Measurements from ENCODE around the gene GRIA4.

GRIA4 gene

GRCh38 chr11:105789579-105790420 is 179.9 kb downstream of the GRIA4 start:
- in situ Hi-C loops (cut with HindIII; ENCODE audit: low pct_unique_long_range_greater_than_20kb, low sequenced_read_pairs): no loop called here
- no peak for TF ChIP-seq JUND (IDR thresholded peaks at IDR 0.05; ENCODE audit: low read depth)
- DNase-seq (ENCODE audit: low read depth in 1 of 2, low spot score in 1 of 2): no peak

- in situ Hi-C loops (cut with HindIII; ENCODE audit: low pct_unique_long_range_greater_than_20kb, low sequenced_read_pairs): no loop called here
- TF ChIP-seq JUND (IDR thresholded peaks at IDR 0.05; ENCODE audit: low read depth): no peak
- no peak for DNase-seq (ENCODE audit: low read depth in 1 of 2, low spot score in 1 of 2)
Measured at GRCh38 chr11:105790840-105791239, 181.0 kb downstream of the GRIA4 start.

- TF ChIP-seq JUND (IDR thresholded peaks at IDR 0.05; ENCODE audit: low read depth): no peak
- no peak for DNase-seq (ENCODE audit: low read depth in 1 of 2, low spot score in 1 of 2)
- in situ Hi-C loops (cut with HindIII; ENCODE audit: low pct_unique_long_range_greater_than_20kb, low sequenced_read_pairs): no loop called here
Measured at GRCh38 chr11:105793092-105793491, 183.2 kb downstream of the GRIA4 start.

- TF ChIP-seq JUND (IDR thresholded peaks at IDR 0.05; ENCODE audit: low read depth): no peak
- no peak for DNase-seq (ENCODE audit: low read depth in 1 of 2, low spot score in 1 of 2)
- in situ Hi-C loops (cut with HindIII; ENCODE audit: low pct_unique_long_range_greater_than_20kb, low sequenced_read_pairs): no loop called here
Measured at GRCh38 chr11:105799263-105799662, 189.4 kb downstream of the GRIA4 start.

- DNase-seq (ENCODE audit: low read depth in 1 of 2, low spot score in 1 of 2): no peak
- no peak for TF ChIP-seq JUND (IDR thresholded peaks at IDR 0.05; ENCODE audit: low read depth)
- in situ Hi-C loops (cut with HindIII; ENCODE audit: low pct_unique_long_range_greater_than_20kb, low sequenced_read_pairs): no loop called here
Measured at GRCh38 chr11:105799728-105800462, 190.0 kb downstream of the GRIA4 start.

- in situ Hi-C loops (cut with HindIII; ENCODE audit: low pct_unique_long_range_greater_than_20kb, low sequenced_read_pairs): no loop called here
- TF ChIP-seq JUND (IDR thresholded peaks at IDR 0.05; ENCODE audit: low read depth): no peak
- DNase-seq (ENCODE audit: low read depth in 1 of 2, low spot score in 1 of 2): no peak
Measured at GRCh38 chr11:105802390-105802789, 192.5 kb downstream of the GRIA4 start.

- in situ Hi-C loops (cut with HindIII; ENCODE audit: low pct_unique_long_range_greater_than_20kb, low sequenced_read_pairs): no loop called here
Measured at GRCh38 chr11:105811242-105811641, 201.4 kb downstream of the GRIA4 start.

GRCh38 chr11:105821372-105821771 is 211.5 kb downstream of the GRIA4 start:
- no peak for TF ChIP-seq JUND (IDR thresholded peaks at IDR 0.05; ENCODE audit: low read depth)
- no peak for DNase-seq (ENCODE audit: low read depth in 1 of 2, low spot score in 1 of 2)
- in situ Hi-C loops (cut with HindIII; ENCODE audit: low pct_unique_long_range_greater_than_20kb, low sequenced_read_pairs): no loop called here

More at GRCh38 chr11:105811242-105811641, 201.4 kb downstream of the GRIA4 start:
- DNase-seq (ENCODE audit: low read depth in 1 of 2, low spot score in 1 of 2): no peak
- no peak for TF ChIP-seq JUND (IDR thresholded peaks at IDR 0.05; ENCODE audit: low read depth)

GRCh38 chr11:105821781-105822180 is 211.9 kb downstream of the GRIA4 start:
- no peak for TF ChIP-seq JUND (IDR thresholded peaks at IDR 0.05; ENCODE audit: low read depth)
- DNase-seq (ENCODE audit: low read depth in 1 of 2, low spot score in 1 of 2): no peak
- in situ Hi-C loops (cut with HindIII; ENCODE audit: low pct_unique_long_range_greater_than_20kb, low sequenced_read_pairs): no loop called here

- DNase-seq (ENCODE audit: low read depth in 1 of 2, low spot score in 1 of 2): no peak
Measured at GRCh38 chr11:105823495-105824033, 213.7 kb downstream of the GRIA4 start.

GRCh38 chr11:105824457-105825013 is 214.7 kb downstream of the GRIA4 start:
- no peak for DNase-seq (ENCODE audit: low read depth in 1 of 2, low spot score in 1 of 2)
- in situ Hi-C loops (cut with HindIII; ENCODE audit: low pct_unique_long_range_greater_than_20kb, low sequenced_read_pairs): no loop called here
- no peak for TF ChIP-seq JUND (IDR thresholded peaks at IDR 0.05; ENCODE audit: low read depth)

More at GRCh38 chr11:105823495-105824033, 213.7 kb downstream of the GRIA4 start:
- TF ChIP-seq JUND (IDR thresholded peaks at IDR 0.05; ENCODE audit: low read depth): no peak
- in situ Hi-C loops (cut with HindIII; ENCODE audit: low pct_unique_long_range_greater_than_20kb, low sequenced_read_pairs): no loop called here

- TF ChIP-seq JUND (IDR thresholded peaks at IDR 0.05; ENCODE audit: low read depth): no peak
- in situ Hi-C loops (cut with HindIII; ENCODE audit: low pct_unique_long_range_greater_than_20kb, low sequenced_read_pairs): no loop called here
- DNase-seq (ENCODE audit: low read depth in 1 of 2, low spot score in 1 of 2): no peak
Measured at GRCh38 chr11:105825141-105825540, 215.3 kb downstream of the GRIA4 start.

- in situ Hi-C loops (cut with HindIII; ENCODE audit: low pct_unique_long_range_greater_than_20kb, low sequenced_read_pairs): no loop called here
- DNase-seq (ENCODE audit: low read depth in 1 of 2, low spot score in 1 of 2): no peak
- no peak for TF ChIP-seq JUND (IDR thresholded peaks at IDR 0.05; ENCODE audit: low read depth)
Measured at GRCh38 chr11:105827906-105828305, 218.0 kb downstream of the GRIA4 start.

Data from T47D (cell line).